ENCODE measurements around the gene NT5DC1.

- no peak for TF ChIP-seq CTCF (IDR thresholded peaks at IDR 0.05)
- no peak for TF ChIP-seq POLR2A (IDR thresholded peaks at IDR 0.05)
- no peak for TF ChIP-seq EP300 (IDR thresholded peaks at IDR 0.05)
Measured at GRCh38 chr6:116278481-116278829, 177.8 kb downstream of the NT5DC1 start.
